SK-N-SH (cell line): ENCODE measurements around the gene IL13. TPM values are rescaled to one million over a fixed set of nuclear protein-coding genes. Genes with fewer than 3 reads are reported as not detected.

Experiments
- CTCF ChIA-PET: fragments of 300-600, 350-600 bp; formaldehyde crosslinking; extraction: SDS; loops from one replicate; lab custom pipeline; 2021; lab: Yijun Ruan, JAX
- POLR2A ChIA-PET: fragments of 350-600 bp; sonication (Branson Sonifier 250); formaldehyde crosslinking; extraction: SDS; loops from one replicate; lab custom pipeline; 2020; ENCODE audit warnings: antibody characterized with exemption, inconsistent platforms; lab: Yijun Ruan, JAX
- DNase-seq: peaks from one replicate; pipeline ENCODE4 v3.0.0; 2012
- H2AFZ ChIP-seq: fragments of 200-600 bp; sonication (generic); 2 replicates; pipeline ENCODE4 v1.8.1; 2016; ENCODE audit warnings: antibody characterized with exemption, mild to moderate bottlenecking, low read depth
- H3F3A ChIP-seq: fragments of 200-600 bp; sonication (generic); replicated peaks from 2 replicates; pipeline ENCODE3; 2016; ENCODE audit warnings: antibody characterized with exemption, mild to moderate bottlenecking; ENCODE audit not compliant: insufficient read depth
- H3K27ac ChIP-seq, 2 experiments: fragments of 200-500 bp in 1 of 2; fragments of 200-600 bp in 1 of 2; sonication (Bioruptor generic) in 1 of 2; sonication (generic), shearing (Covaris generic) in 1 of 2; 2 replicates each; pipeline versions ENCODE4 v1.5.1 to v1.6.1; 2014 to 2016; ENCODE audit warnings: low read depth in 2 of 2, inconsistent platforms in 1 of 2, low read length in 1 of 2, mild to moderate bottlenecking in 1 of 2, mixed read lengths in 1 of 2
- H3K27me3 ChIP-seq: fragments of 200-600 bp; sonication (generic), shearing (Covaris generic); 2 replicates; pipeline ENCODE4 v1.6.1; 2016; ENCODE audit warnings: mixed run types; ENCODE audit not compliant: insufficient read depth
- H3K36me3 ChIP-seq, 2 experiments: fragments of 200-500 bp in 1 of 2; fragments of 200-600 bp in 1 of 2; sonication (Bioruptor generic) in 1 of 2; sonication (generic) in 1 of 2; replicated peaks in 1 of 2; 2 replicates each; pipeline versions ENCODE3 to v1.5.1; 2014 to 2016; ENCODE audit warnings: low read length in 1 of 2, mild to moderate bottlenecking in 1 of 2; ENCODE audit not compliant: insufficient read depth in 2 of 2, control insufficient read depth in 1 of 2
- H3K4me1 ChIP-seq, 2 experiments: fragments of 200-500 bp in 1 of 2; fragments of 200-600 bp in 1 of 2; sonication (Bioruptor generic) in 1 of 2; sonication (generic), shearing (Covaris generic) in 1 of 2; 2 replicates each; pipeline versions ENCODE4 v1.5.1 to v1.6.1; 2014 to 2016; ENCODE audit warnings: low read depth in 1 of 2, low read length in 1 of 2, mixed run types in 1 of 2; ENCODE audit not compliant: insufficient read depth in 2 of 2, control insufficient read depth in 1 of 2
- H3K4me2 ChIP-seq: fragments of 200-600 bp; sonication (generic), shearing (Covaris generic); 2 replicates; pipeline ENCODE4 v1.6.1; 2017; ENCODE audit warnings: mixed run types
- H3K4me3 ChIP-seq, 2 experiments: fragments of 200-500 bp in 1 of 2; fragments of 200-600 bp in 1 of 2; sonication (Bioruptor generic) in 1 of 2; sonication (generic), shearing (Covaris generic) in 1 of 2; 2 replicates each; pipeline versions ENCODE4 v1.5.1 to v1.8.1; 2014 to 2016; ENCODE audit warnings: low read depth in 2 of 2, inconsistent platforms in 1 of 2, low read length in 1 of 2, mild to moderate bottlenecking in 1 of 2, mixed read lengths in 1 of 2, moderate library complexity in 1 of 2
- H3K79me2 ChIP-seq: fragments of 200-600 bp; sonication (generic); 2 replicates; pipeline ENCODE4 v1.8.1; 2017; ENCODE audit warnings: mild to moderate bottlenecking; ENCODE audit not compliant: insufficient read depth
- H3K9ac ChIP-seq: fragments of 200-600 bp; sonication (generic); 2 replicates; pipeline ENCODE4 v1.6.1; 2017; ENCODE audit warnings: mixed run types
- H3K9me2 ChIP-seq: fragments of 200-600 bp; sonication (generic); 2 replicates; pipeline ENCODE4 v1.6.1; 2017; ENCODE audit warnings: mixed run types
- H3K9me3 ChIP-seq: fragments of 200-600 bp; sonication (generic); 2 replicates; pipeline ENCODE4 v1.6.1; 2017; ENCODE audit warnings: mixed run types, mild to moderate bottlenecking, moderate library complexity
- H4K20me1 ChIP-seq: fragments of 200-600 bp; sonication (generic); 2 replicates; pipeline ENCODE4 v1.6.1; 2017; ENCODE audit warnings: mild to moderate bottlenecking, mixed run types; ENCODE audit not compliant: insufficient read depth
- CHD2 ChIP-seq: fragments of 150-350 bp; IDR thresholded peaks from 2 replicates; pipeline ENCODE4 v1.6.1; 2018; ENCODE audit warnings: low read length; ENCODE audit not compliant: partially characterized antibody
- ELF1 ChIP-seq: IDR thresholded peaks from 2 replicates; pipeline ENCODE4 v1.4.0; 2012
- EP300 ChIP-seq, 2 experiments: IDR thresholded peaks; 2 replicates each; pipeline versions ENCODE4 v1.4.0 to v1.6.1; 2012; ENCODE audit warnings: borderline replicate concordance in 1 of 2, low read depth in 1 of 2, low read length in 1 of 2
- EZH2phosphoT487 ChIP-seq: fragments of 200-600 bp; sonication (generic); IDR thresholded peaks from 2 replicates; pipeline ENCODE4 v1.6.1; 2017; ENCODE audit warnings: low read depth, mixed run types, mild to moderate bottlenecking, antibody characterized with exemption, moderate library complexity, borderline replicate concordance
- FOXJ3 ChIP-seq: sonication (generic); formaldehyde crosslinking; IDR thresholded peaks from 2 replicates; pipeline ENCODE4 v1.5.1; 2020; ENCODE audit warnings: mild to moderate bottlenecking, missing genetic modification reagents
- FOXM1 ChIP-seq: IDR thresholded peaks from 2 replicates; pipeline ENCODE4 v1.4.0; 2012; ENCODE audit warnings: low read depth, mild to moderate bottlenecking
- GATA2 ChIP-seq: sonication (generic); formaldehyde crosslinking; IDR thresholded peaks from 2 replicates; pipeline ENCODE4 v1.5.0; 2020; ENCODE audit warnings: mild to moderate bottlenecking, missing genetic modification reagents
- JUND ChIP-seq: IDR thresholded peaks from 2 replicates; pipeline ENCODE4 v1.4.0; 2012
- MEF2A ChIP-seq: IDR thresholded peaks from 2 replicates; pipeline ENCODE4 v1.4.0; 2012; ENCODE audit warnings: low read depth, borderline replicate concordance
- MXI1 ChIP-seq: IDR thresholded peaks from 2 replicates; pipeline ENCODE4 v1.6.1; 2012; ENCODE audit warnings: mild to moderate bottlenecking, low read depth, low read length, improper control_type of control experiment
- NRF1 ChIP-seq: IDR thresholded peaks from 2 replicates; pipeline ENCODE4 v1.6.1; 2012; ENCODE audit warnings: low read depth, mild to moderate bottlenecking, low read length
- POLR2AphosphoS5 ChIP-seq: IDR thresholded peaks from 2 replicates; pipeline ENCODE4 v1.6.1; 2012; ENCODE audit warnings: low read depth, low read length
- RAD21 ChIP-seq: IDR thresholded peaks from 2 replicates; pipeline ENCODE4 v1.6.1; 2012; ENCODE audit warnings: mild to moderate bottlenecking, low read length
- RCOR1 ChIP-seq: fragments of 150-350 bp; IDR thresholded peaks from 2 replicates; pipeline ENCODE4 v1.6.1; 2017; ENCODE audit warnings: antibody characterized with exemption, low read length
- RXRA ChIP-seq: IDR thresholded peaks from 2 replicates; pipeline ENCODE4 v1.4.0; 2012; ENCODE audit warnings: low read depth, mild to moderate bottlenecking, borderline replicate concordance
- SIN3A ChIP-seq: IDR thresholded peaks from 2 replicates; pipeline ENCODE4 v1.6.1; 2012; ENCODE audit warnings: low read depth, mild to moderate bottlenecking, low read length, moderate library complexity, borderline replicate concordance
- SMC3 ChIP-seq: IDR thresholded peaks from 2 replicates; pipeline ENCODE4 v1.6.1; 2012; ENCODE audit warnings: low read depth, low read length, improper control_type of control experiment
- TCF12 ChIP-seq: IDR thresholded peaks from 2 replicates; pipeline ENCODE4 v1.4.0; 2012
- TEAD4 ChIP-seq: IDR thresholded peaks from 2 replicates; pipeline ENCODE4 v1.4.0; 2012; ENCODE audit warnings: mild to moderate bottlenecking, borderline replicate concordance; ENCODE audit not compliant: insufficient read depth
- YY1 ChIP-seq: IDR thresholded peaks from 2 replicates; pipeline ENCODE4 v1.4.0; 2012; ENCODE audit warnings: low read depth, mild to moderate bottlenecking
- WGBS: methylation state at CpG from one replicate; pipeline ENCODE4 v1.1.6; 2017; ENCODE audit warnings: low lambda C conversion rate; 5-methylcytosine and 5-hydroxymethylcytosine counted together
- polyA plus RNA-seq, 3 experiments: library from polyadenylated mRNA; depleted of rRNA; stranded (reverse); fragments of >200 nt; gene quantifications; 2 replicates each; pipeline ENCODE4 v1.2.3, GENCODE V29; 2012
- TF ChIP-seq, protein P1 (sequence below): IDR thresholded peaks from 2 replicates; pipeline ENCODE4; 2012
- TF ChIP-seq, protein P2 (sequence below): IDR thresholded peaks from 2 replicates; pipeline ENCODE4 v1.4.0; 2012; ENCODE audit warnings: low read depth
- TF ChIP-seq, protein P3 (sequence below): IDR thresholded peaks from 2 replicates; pipeline ENCODE4 v1.4.0; 2012; ENCODE audit warnings: low read depth, borderline replicate concordance

IL13 gene
- polyA plus RNA-seq, 1 of the 3 experiments (the other 2 are of a cell fraction): 0.08 TPM

DNA sequence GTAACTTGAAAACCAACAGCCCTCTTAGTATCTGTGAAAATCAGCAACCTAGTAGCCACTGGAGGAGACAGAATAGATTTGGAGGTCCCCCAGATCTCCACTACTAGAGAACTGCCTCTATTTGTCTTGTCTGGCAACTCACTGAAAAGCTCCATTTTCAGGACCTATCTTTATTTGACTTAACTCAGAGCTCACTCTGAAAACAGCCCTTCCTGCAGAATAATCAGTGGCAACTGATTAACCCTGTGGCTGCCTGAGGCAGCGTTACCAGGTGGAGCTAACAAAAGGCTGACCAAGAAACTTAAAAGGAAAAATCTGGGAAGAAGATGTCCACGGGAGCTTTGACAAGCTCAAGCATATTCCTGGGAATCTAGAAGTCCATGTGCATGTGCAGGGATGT, 10.5 kb upstream of the IL13 start:
- H3K4me2 ChIP-seq: no peak overlapping the region
- H3K27me3 ChIP-seq: no peaks in the 10 kb centered on the region
- H3K36me3 ChIP-seq: peaks cover 5 to 17% of the 10 kb centered on the region in 2 experiments
- no peaks in the 10 kb centered on the region for H4K20me1 ChIP-seq
- ChIA-PET POLR2A (no interaction called here), CTCF (interaction anchor here (1.1 kb wide), 1 partner anchor 10 kb away, joined by 3 read pairs; the partner anchor contains the start of gene IL13)
- no peaks in the 10 kb centered on the region for H3K79me2 ChIP-seq
- no peak overlapping the region for H3K9ac ChIP-seq
- H3K4me3 ChIP-seq: no peak overlapping the region
- H3K4me1 ChIP-seq: no peaks in the 10 kb centered on the region
- WGBS: 97% methylated on average over 2 of the region's 2 CpGs
- no peaks in the 10 kb centered on the region for H3K9me3 ChIP-seq
- H3K9me2 ChIP-seq: no peaks in the 10 kb centered on the region
- no peak overlapping the region for H2AFZ ChIP-seq
- H3F3A ChIP-seq: no peaks in the 10 kb centered on the region
- TF ChIP-seq YY1 (no peak), NRF1 (no peak), RAD21 (no peak), MXI1 (no peak), FOXJ3 (no peak), CHD2 (no peak), EZH2phosphoT487 (no peak), TCF12 (no peak), FOXM1 (no peak), RCOR1 (no peak), SIN3A (no peak), RXRA (no peak), SMC3 (no peak)
- TF ChIP-seq, protein P1, sequence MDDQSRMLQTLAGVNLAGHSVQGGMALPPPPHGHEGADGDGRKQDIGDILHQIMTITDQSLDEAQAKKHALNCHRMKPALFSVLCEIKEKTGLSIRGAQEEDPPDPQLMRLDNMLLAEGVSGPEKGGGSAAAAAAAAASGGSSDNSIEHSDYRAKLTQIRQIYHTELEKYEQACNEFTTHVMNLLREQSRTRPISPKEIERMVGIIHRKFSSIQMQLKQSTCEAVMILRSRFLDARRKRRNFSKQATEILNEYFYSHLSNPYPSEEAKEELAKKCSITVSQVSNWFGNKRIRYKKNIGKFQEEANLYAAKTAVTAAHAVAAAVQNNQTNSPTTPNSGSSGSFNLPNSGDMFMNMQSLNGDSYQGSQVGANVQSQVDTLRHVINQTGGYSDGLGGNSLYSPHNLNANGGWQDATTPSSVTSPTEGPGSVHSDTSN: no peak
- TF ChIP-seq, protein P2, sequence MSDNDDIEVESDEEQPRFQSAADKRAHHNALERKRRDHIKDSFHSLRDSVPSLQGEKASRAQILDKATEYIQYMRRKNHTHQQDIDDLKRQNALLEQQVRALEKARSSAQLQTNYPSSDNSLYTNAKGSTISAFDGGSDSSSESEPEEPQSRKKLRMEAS: no peak
- TF ChIP-seq, protein P3, sequence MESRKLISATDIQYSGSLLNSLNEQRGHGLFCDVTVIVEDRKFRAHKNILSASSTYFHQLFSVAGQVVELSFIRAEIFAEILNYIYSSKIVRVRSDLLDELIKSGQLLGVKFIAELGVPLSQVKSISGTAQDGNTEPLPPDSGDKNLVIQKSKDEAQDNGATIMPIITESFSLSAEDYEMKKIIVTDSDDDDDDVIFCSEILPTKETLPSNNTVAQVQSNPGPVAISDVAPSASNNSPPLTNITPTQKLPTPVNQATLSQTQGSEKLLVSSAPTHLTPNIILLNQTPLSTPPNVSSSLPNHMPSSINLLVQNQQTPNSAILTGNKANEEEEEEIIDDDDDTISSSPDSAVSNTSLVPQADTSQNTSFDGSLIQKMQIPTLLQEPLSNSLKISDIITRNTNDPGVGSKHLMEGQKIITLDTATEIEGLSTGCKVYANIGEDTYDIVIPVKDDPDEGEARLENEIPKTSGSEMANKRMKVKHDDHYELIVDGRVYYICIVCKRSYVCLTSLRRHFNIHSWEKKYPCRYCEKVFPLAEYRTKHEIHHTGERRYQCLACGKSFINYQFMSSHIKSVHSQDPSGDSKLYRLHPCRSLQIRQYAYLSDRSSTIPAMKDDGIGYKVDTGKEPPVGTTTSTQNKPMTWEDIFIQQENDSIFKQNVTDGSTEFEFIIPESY: no peak
- no peak for DNase-seq
- H3K27ac ChIP-seq: no peak overlapping the region

DNA sequence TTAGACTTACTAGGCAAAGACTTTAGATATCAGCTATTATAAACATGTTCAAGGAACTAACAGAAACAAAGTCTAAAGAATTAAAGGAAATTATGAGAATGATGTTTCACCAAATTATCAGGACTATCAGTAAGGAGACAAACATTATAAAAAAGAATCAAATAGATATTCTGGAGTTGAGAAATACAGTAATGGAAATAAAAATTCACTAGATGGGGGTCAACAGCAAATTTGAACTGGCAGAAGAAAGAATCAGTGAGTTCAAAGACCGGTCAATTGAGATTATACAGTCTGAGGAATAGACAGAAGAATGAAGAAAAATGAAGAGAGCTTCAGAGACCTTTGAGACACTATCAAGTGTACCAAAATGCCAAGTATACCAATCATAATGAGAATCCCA, 9.6 kb upstream of the IL13 start:
- WGBS: 95% methylated on average over 1 of the region's 1 CpG
- H3K36me3 ChIP-seq: peaks cover 5 to 8% of the 10 kb centered on the region in 2 experiments
- H3K9me2 ChIP-seq: no peaks in the 10 kb centered on the region
- H3K79me2 ChIP-seq: no peaks in the 10 kb centered on the region
- no peak overlapping the region for H3K27ac ChIP-seq
- no peaks in the 10 kb centered on the region for H3K27me3 ChIP-seq
- no peaks in the 10 kb centered on the region for H3K4me1 ChIP-seq
- H3K4me3 ChIP-seq: no peak overlapping the region
- no peak for TF ChIP-seq TEAD4
- TF ChIP-seq, protein P2: no peak
- TF ChIP-seq JUND: no peak
- TF ChIP-seq RCOR1: no peak
- no peak for TF ChIP-seq CHD2
- no peak for TF ChIP-seq RAD21
- no peak for TF ChIP-seq SMC3
- TF ChIP-seq, protein P3: no peak
- no peak for TF ChIP-seq ELF1
- no peak for TF ChIP-seq YY1
- TF ChIP-seq POLR2AphosphoS5: no peak
- no peak for TF ChIP-seq MEF2A
- TF ChIP-seq FOXM1: no peak
- no peak for TF ChIP-seq EP300 (IDR thresholded peaks at IDR 0.05; ENCODE audit: borderline replicate concordance in 1 of 2, low read depth in 1 of 2, low read length in 1 of 2)
- TF ChIP-seq GATA2 (CRISPR knock-in tag): no peak
- no peaks in the 10 kb centered on the region for H3F3A ChIP-seq
- no peak overlapping the region for H3K4me2 ChIP-seq
- H3K9ac ChIP-seq: no peak overlapping the region
- no peaks in the 10 kb centered on the region for H3K9me3 ChIP-seq
- CTCF ChIA-PET: interaction anchor here (0.7 to 1.1 kb wide), 2 partner anchors 10 to 78 kb away, joined by 3 read pairs; partner anchors contain the start of gene IL13
- no peak for DNase-seq
- H2AFZ ChIP-seq: no peak overlapping the region
- POLR2A ChIA-PET: no interaction called here
- H4K20me1 ChIP-seq: no peaks in the 10 kb centered on the region
